Suprapubic skin (tissue), 3 donors: ENCODE results near the gene AMBRA1.

Experiments
- CTCF ChIP-seq, 2 donors: fragments of 200-600 bp in 1 of 2; fragments of 450-650 bp in 1 of 2; sonication (generic) in 1 of 2; IDR thresholded peaks; one replicate each; pipeline ENCODE4 v1.5.1; 2016 to 2019; ENCODE audit warnings: antibody characterized with exemption in 2 of 2, mild to moderate bottlenecking in 1 of 2, moderate library complexity in 1 of 2
- POLR2AphosphoS5 ChIP-seq, 3 donors: sonication (generic); formaldehyde crosslinking; IDR thresholded peaks; one replicate each; pipeline ENCODE4 v1.6.1; 2017; ENCODE audit warnings: antibody characterized with exemption in 3 of 3

DNA sequence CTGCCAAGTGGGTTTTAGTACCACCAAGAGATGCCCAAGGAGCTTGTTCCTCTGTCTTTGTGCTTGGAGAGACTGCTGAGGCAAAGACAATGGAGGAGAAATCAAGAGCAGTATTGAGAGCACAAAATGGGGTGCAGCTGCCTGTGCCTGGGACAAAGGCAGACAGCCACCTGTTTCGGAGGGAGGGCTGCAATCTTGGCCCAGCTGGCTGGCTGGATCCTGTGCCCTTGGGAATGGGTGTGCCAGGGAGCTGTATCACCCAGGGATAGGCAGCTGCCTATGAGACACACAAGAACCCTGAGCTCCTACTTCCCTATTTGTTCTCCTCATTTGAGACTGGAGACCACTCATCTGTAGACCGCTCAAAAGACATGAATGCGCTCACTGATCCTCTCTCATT lies 178.9 kb downstream of the AMBRA1 start:
- TF ChIP-seq CTCF (IDR thresholded peaks at IDR 0.05) (no peak), POLR2AphosphoS5 (IDR thresholded peaks at IDR 0.05) (no peak)
